ENCODE measurements around the gene NHLRC2. TPM values are rescaled to one million over a fixed set of nuclear protein-coding genes. Genes with fewer than 3 reads are reported as not detected.
"Not testable (repeated sequence)": the region's sequence is repeated elsewhere in the genome, so short reads cannot be mapped to it uniquely, and the experiment has no call there.

Gene NHLRC2
- total and polyA plus RNA-seq, 12 donors, result 6.7 to 98.0 (median 71.2) TPM

DNA sequence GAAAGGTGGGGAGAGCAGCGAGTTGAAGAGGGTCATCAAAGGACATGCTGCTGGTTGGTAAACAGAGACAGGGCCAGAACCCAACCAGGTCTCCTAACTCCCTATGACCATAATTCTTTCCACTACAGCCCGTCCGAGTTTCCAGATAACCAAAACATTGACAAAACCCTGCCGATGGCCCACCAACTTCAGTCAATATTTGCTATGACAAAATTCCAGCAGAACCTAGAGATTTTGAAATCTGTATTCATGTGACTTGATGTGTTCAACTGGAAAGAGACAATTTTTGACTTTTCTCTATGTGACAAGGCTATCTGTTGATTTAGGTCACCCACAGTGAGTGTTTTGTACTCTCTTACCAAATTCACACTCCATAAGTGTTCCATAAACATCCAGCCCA lies 86.7 kb downstream of the NHLRC2 start:
- 91 to 94% methylated on average over 4 of the region's 4 CpGs for WGBS, 2 donors
- no peak overlapping the region for H3K4me3 ChIP-seq
- no peak overlapping the region for H3K27ac ChIP-seq
- no peak for DNase-seq
- H3K9me3 ChIP-seq, result no peaks in the 10 kb centered on the region
- no peak for ATAC-seq
- no peaks in the 10 kb centered on the region for H3K27me3 ChIP-seq
- intact Hi-C loops (cut with DNase I), result no loop called here
- H3K4me1 ChIP-seq, result no peaks in the 10 kb centered on the region
- TF ChIP-seq, protein P1, sequence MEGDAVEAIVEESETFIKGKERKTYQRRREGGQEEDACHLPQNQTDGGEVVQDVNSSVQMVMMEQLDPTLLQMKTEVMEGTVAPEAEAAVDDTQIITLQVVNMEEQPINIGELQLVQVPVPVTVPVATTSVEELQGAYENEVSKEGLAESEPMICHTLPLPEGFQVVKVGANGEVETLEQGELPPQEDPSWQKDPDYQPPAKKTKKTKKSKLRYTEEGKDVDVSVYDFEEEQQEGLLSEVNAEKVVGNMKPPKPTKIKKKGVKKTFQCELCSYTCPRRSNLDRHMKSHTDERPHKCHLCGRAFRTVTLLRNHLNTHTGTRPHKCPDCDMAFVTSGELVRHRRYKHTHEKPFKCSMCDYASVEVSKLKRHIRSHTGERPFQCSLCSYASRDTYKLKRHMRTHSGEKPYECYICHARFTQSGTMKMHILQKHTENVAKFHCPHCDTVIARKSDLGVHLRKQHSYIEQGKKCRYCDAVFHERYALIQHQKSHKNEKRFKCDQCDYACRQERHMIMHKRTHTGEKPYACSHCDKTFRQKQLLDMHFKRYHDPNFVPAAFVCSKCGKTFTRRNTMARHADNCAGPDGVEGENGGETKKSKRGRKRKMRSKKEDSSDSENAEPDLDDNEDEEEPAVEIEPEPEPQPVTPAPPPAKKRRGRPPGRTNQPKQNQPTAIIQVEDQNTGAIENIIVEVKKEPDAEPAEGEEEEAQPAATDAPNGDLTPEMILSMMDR (IDR thresholded peaks at IDR 0.05), result no peak
- no peaks in the 10 kb centered on the region for H3K36me3 ChIP-seq

DNA sequence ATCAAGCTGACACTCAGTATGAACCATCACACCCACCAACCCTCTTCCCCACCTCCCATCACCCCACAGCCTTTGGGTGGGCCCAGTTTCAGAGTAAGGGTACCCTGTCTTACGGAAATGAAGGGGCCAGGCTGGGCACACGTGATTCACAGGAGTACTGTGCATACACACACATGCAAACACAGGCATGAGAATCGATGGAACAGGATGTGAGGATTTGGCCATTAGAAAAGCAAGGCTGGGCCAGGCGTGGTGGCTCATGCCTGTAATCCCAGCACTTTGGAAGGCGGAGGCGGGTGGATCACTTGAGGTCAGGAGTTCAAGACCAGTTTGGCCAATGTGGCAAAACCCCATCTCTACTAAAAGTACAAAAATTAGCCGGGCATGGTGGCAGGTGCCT lies 88.7 kb downstream of the NHLRC2 start:
- H3K36me3 ChIP-seq; H3K9me3 ChIP-seq; DNase-seq; H3K27me3 ChIP-seq; H3K27ac ChIP-seq; intact Hi-C loops (cut with DNase I); H3K4me3 ChIP-seq; ATAC-seq: not testable (repeated sequence)
- peaks cover 0 to 15% (median 5%) of the 10 kb centered on the region in 9 donors for H3K4me1 ChIP-seq
- WGBS, 2 donors, result 93 to 97% methylated on average over 7 of the region's 7 CpGs

DNA sequence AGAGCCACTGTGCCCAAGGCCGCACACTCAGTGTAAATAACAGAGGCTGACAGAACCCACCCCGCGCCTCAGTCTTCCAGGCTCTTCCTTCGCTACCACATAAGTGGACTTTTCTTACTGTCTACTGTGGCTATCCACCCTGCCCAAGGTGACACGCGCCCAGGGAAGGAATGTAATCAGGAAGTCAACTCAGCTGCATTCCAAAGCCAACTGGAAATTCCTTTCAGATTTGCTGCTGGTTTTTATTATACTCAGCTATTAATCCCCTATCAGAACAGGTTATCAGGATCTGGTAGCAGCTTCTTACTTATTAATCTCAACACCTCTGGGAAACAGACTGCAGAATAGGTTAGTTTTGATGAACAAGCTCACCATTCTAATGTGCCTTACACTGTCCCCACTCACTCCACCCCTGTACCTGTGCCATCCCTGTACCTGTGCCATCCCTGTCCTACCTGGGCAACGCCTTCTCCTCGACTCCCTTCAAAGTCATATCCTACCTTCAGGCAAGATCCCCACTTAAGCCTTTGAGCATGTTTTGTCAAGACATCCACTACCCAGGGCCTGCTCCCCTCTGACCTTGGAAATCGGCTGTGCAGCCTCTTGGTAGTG lies 90.7 kb downstream of the NHLRC2 start:
- TF ChIP-seq, protein P1 (IDR thresholded peaks at IDR 0.05), result no peak
- no peak for DNase-seq
- Histone ChIP-seq H3K27me3 (no peaks in the 10 kb centered on the region), H3K27ac (no peak overlapping the region), H3K9me3 (no peaks in the 10 kb centered on the region), H3K4me3 (no peak overlapping the region), H3K36me3 (no peaks in the 10 kb centered on the region), H3K4me1 (peaks cover 0 to 15% (median 5%) of the 10 kb centered on the region in 9 donors)
- intact Hi-C loops (cut with DNase I), result no loop called here
- 79 to 86% methylated on average over 9 of the region's 9 CpGs for WGBS, 2 donors
- peak in 2 of 8 donors; percentile 24 to 25 for ATAC-seq

DNA sequence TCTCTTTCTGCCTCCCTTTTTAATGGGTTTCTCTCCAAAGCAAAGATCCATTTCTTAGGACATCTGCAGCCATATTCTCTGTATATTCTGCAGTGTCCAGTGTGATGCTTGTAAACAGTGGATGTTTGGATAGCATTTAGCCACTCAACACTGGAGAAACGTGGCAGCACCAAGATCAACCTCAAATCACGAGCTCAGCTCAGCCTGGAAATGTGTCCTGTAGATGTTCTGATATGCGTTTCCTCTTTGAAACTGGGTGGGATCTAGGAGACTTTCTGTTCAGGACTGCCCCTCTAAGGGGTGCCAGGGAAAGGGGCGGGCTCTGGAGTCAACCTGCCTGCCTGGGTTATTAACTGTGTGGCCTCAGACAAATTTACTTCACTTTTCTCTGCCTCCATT lies 91.2 kb downstream of the NHLRC2 start:
- Histone ChIP-seq H3K27me3 (no peaks in the 10 kb centered on the region), H3K4me3 (no peak overlapping the region), H3K4me1 (peaks cover 0 to 15% (median 5%) of the 10 kb centered on the region in 9 donors), H3K9me3 (no peaks in the 10 kb centered on the region), H3K27ac (no peak overlapping the region), H3K36me3 (no peaks in the 10 kb centered on the region)
- TF ChIP-seq, protein P1 (IDR thresholded peaks at IDR 0.05), result no peak
- no peak for ATAC-seq
- DNase-seq, result no peak
- WGBS, 2 donors, result 88 to 91% methylated on average over 4 of the region's 4 CpGs
- intact Hi-C loops (cut with DNase I), result no loop called here

Measured in heart right ventricle (tissue), 16 donors.